GM19438 (cell line): ENCODE results near the gene SNRPF.
A peak's percentile ranks its signal among the peaks of the same experiment; 100 is the strongest.

Experiments used
- ATAC-seq: cut with Tn5 transposase; IDR thresholded peaks from one replicate; pipeline ENCODE4 v1.9.1; 2021; ENCODE audit warnings: low read depth; ENCODE audit not compliant: unreplicated experiment

The SNRPF gene

GRCh38 chr12:95857799-95858198 lies 953 bp upstream of the SNRPF start:
- no peak for ATAC-seq

DNA sequence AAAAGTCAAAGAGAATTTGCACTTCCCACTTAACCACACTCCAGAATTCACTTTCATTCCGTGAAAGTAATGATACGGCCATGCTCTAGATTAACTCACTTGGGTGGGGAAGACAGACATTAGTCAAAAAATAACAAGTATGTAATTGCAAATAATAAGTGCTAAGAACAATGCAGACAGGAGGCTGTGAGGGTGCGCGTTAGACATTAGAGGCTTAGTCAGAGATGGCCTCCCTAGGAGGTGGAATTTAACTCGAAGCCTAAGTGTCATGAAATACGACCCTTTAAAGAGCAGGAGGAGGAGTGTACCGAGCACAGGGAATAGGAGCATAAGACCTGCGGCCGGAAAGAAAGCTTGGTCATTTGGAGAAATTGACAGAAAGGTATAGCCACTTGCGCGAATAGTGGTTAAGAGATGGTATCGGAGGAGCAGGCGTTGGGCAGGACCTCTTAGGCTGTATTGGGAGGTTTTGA lies 628 bp downstream of the SNRPF start:
- peak; percentile 25 for ATAC-seq

GRCh38 chr12:95859947-95860850 lies 1.4 kb downstream of the SNRPF start:
- ATAC-seq, result no peak

GRCh38 chr12:95862038-95862437 lies 3.3 kb downstream of the SNRPF start:
- no peak for ATAC-seq

- no peak for ATAC-seq
Measured at GRCh38 chr12:95863337-95863736, 4.6 kb downstream of the SNRPF start.

DNA sequence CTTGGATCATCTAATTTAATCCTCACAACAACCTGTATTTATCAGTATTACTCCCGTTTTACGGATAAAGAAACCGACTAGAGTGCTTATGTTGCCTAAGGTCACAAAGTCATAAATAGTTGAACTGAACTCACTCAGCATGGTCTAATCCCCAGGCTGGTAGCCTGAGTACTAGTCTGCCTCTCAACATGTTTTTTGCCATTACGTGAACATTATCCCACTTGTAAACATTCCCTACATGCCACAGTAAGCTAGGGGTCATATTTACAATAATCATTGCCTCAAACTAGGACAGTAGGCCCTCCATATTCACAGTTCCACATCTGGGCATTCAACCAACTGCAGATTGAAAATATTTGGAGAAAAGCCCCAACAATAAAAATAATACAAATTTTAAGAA lies 12.1 kb downstream of the SNRPF start:
- no peak for ATAC-seq

GRCh38 chr12:95874452-95874851 lies 15.7 kb downstream of the SNRPF start:
- no peak for ATAC-seq

DNA sequence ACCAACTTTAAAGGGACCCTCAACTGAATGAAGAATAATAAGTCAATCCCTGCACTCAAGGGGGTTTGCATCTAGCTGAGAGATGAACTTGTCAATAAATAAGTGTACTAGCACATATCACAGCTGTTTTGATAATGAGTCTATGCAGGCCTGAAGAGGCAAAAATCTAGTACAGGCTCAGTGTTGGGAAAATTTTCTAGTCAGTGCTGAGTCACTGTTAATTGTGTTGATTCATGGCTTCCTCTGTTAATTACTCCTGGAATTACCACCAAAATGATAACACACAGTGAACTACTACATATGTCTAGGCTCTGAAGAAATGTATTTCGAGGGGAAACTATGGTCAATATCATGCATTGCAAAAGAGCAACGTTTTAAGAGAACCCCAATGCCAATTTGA lies 18.9 kb downstream of the SNRPF start:
- no peak for ATAC-seq

DNA sequence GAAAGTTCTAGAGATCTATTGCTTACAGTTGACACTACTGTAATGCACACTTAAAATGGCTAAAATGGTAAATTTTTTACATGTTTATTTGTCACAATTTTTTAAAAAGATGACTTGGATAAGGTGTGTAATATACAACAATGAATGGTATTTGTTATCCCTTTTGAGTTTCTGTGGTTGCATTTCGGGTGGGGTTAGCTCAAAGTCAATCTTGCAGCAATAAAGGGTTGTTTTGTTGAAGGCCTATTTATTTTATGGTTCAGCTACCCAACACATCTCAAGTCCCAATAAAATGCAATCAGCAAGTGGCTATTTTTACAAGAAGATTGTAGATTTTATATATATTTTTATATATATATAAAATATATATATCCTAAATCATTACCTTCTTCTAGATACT lies 22.1 kb downstream of the SNRPF start:
- no peak for ATAC-seq

DNA sequence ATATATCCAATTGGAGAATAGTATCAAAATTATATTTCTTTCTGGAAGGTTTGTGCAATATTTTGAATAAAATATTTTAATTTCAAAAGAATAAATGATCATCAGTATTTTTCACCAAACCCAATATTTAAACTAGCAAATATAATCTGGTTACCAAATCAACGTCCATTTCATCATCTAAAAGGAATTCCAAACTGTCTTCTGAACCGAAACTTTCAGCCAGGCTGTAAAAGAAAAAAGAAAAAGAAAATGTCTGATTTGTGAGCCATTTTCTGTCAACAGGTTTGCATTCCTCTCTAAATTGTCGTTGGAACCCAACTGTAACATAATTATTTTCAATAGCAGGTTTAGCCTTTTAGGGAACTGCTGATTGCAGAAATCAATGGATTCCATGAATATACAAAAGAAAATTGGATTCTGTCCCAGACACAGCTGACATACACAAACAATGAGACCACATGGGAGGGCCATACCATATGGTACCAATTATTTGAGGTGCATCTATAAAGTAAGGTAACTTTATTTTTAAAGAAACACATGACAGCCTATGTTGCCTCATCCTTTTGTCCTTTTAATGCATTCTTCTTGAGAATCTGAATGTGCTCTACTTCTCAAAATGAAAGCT lies 22.7 kb downstream of the SNRPF start:
- no peak for ATAC-seq

GRCh38 chr12:95882080-95882479 lies 23.3 kb downstream of the SNRPF start:
- no peak for ATAC-seq

DNA sequence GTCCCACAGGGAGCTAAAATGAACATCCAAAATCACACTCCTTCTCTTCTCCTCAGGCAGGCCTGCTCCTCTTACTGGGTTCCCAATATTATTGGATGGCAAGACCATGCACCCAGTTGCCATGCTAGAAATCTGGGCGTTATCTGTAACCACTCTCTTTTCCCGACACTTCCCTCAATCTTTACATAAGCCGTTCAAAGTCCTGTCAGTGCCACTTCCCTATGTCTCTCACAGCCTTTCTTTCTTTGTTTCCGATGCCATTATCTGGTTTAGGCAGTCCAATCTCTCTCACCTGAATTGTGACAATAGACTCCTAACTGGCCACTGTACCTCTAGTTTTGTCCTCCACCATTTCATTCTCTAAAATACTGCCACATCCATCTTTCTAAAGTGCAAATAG lies 24.1 kb downstream of the SNRPF start:
- ATAC-seq, result no peak

DNA sequence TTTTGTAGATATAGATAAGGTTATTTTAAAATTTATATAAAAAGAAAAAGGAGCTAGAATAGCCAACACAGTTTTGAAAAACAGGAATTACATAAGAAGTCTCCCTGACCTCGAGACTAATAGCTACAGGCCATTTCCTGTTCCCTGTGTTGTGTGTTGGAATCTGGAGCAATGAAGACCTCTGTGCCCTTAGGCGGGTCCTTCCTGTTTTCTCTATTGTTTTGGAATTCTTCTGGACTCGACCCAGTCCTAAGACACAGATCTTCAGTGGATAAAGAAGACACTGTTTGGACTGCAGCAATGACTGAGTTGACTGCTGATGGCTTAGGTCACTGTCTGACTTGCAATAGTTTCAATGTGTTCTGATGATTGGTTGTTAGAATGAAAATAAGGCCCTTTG lies 26.2 kb downstream of the SNRPF start:
- ATAC-seq, result no peak

DNA sequence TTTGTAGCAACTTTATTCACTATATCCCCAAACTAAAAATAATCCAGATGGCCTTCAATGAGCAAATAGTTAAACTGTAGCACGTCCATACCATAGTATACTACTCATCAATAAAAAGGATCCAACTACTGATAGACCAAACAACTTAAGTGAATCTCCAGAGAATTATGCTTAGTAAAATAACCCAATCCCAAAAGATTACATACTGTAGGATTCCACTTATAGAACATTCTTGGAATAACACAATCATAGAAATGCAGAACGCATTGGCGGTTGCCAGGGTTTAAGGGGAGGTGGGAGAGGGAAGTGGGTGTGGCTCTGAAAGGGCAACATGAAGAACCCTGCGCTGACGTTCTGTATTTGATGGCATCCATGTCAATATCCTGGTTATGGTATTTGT lies 28.6 kb downstream of the SNRPF start:
- no peak for ATAC-seq

- no peak for ATAC-seq
Measured at GRCh38 chr12:95890958-95891357, 32.2 kb downstream of the SNRPF start.

DNA sequence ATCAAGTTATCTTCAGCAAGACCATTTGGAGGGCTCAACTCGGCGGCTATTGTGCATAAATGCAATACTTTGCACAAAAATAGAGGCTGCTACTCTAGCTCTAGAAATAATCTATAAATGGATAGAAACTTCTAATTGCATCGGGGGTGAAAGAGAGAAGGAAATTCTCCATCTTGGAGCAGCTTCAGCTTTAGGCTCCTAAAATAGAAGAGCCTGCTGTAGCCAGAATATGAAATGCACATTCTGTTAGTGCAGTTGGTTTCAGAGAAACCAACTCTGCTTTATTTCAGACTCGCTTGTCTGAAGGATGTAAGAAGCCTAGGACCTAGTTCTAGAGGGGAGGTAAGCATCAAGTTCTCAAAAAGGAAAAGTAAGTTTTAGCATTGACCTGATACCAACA lies 38.1 kb downstream of the SNRPF start:
- ATAC-seq, result no peak

GRCh38 chr12:95898081-95898480 lies 39.3 kb downstream of the SNRPF start:
- no peak for ATAC-seq

DNA sequence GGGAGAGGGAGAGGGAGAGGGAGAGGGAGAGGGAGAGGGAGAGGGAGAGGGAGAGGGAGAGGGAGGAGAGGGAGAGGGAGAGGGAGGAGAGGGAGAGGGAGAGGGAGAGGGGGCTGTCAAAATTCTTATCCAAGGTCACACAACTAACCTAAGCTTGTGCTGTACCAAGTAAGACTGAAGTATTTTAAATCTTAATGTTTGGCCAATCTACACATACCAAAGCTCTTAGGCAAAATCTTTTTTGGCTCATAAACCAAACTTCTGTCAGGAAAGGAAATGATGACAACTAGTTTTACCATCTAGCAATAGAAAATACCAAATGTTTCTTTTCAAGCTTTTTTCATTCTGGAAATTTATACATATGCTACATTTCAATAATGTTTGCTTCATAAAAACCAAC lies 49.8 kb downstream of the SNRPF start:
- ATAC-seq, result no peak

- no peak for ATAC-seq
Measured at GRCh38 chr12:95909871-95910270, 51.1 kb downstream of the SNRPF start.
